GM12878 (cell line): ENCODE results near the gene HSPE1. TPM values are rescaled to one million over a fixed set of nuclear protein-coding genes. Genes with fewer than 3 reads are reported as not detected.

Experiments
- ATAC-seq: fragments of 200-7000 bp; cut with Tn5 transposase; 3 replicates; pipeline ENCODE4 v1.9.1; 2020; ENCODE audit warnings: mild to moderate bottlenecking, moderate library complexity
- BruUV-seq: library from RNA; stranded (reverse); fragments of 400-500 nt; replicated peaks from 2 replicates; lab custom pipeline; 2021; lab: Mats Ljungman, UMichigan
- CTCF ChIA-PET: fragments of 300-600 bp; sonication (Branson Sonifier 250); formaldehyde crosslinking; extraction: SDS; loops from one replicate; lab custom pipeline; 2021; ENCODE audit warnings: inconsistent platforms; lab: Yijun Ruan, JAX
- POLR2A ChIA-PET: fragments of 350-600 bp; formaldehyde crosslinking; extraction: SDS; loops from one replicate; lab custom pipeline; 2021; ENCODE audit warnings: inconsistent platforms; lab: Charles Lee
- RAD21 ChIA-PET: fragments of 300-600 bp; sonication (Branson Sonifier 250); formaldehyde crosslinking; loops from one replicate; lab custom pipeline; 2023; ENCODE audit warnings: antibody characterized with exemption; ENCODE audit not compliant: unreplicated experiment; lab: Charles Lee
- SMC1A ChIA-PET: fragments of 300-600 bp; sonication (Branson Sonifier 250); formaldehyde crosslinking; loops from one replicate; lab custom pipeline; 2023; ENCODE audit not compliant: unreplicated experiment, uncharacterized antibody; lab: Charles Lee
- DNase-seq: peaks from one replicate; pipeline ENCODE4 v3.0.0-alpha.2; 2011; ENCODE audit warnings: low read depth, low spot score
- FAIRE-seq: peaks from 3 replicates; lab custom pipeline; 2011; peaks lifted over from hg19 to GRCh38; lab: Jason Lieb, UNC
- H2AFZ ChIP-seq: 2 replicates; pipeline ENCODE4 v1.6.0; 2011; ENCODE audit warnings: low read depth, low read length, control low read depth; ENCODE audit not compliant: control insufficient read depth
- H3K27ac ChIP-seq: 2 replicates; pipeline ENCODE4 v1.5.1; 2011; ENCODE audit warnings: control low read depth; ENCODE audit not compliant: control insufficient read depth, insufficient read depth
- H3K27me3 ChIP-seq, 2 experiments: replicated peaks in 1 of 2; 2 replicates each; pipeline versions ENCODE4 v1.6.0 to v1.6.1; 2011; ENCODE audit warnings: low read length in 1 of 2; ENCODE audit not compliant: control insufficient read depth in 2 of 2, insufficient read depth in 2 of 2
- H3K36me3 ChIP-seq, 2 experiments: 2 replicates each; pipeline ENCODE4 v1.5.1; 2011; ENCODE audit warnings: low read length in 1 of 2; ENCODE audit not compliant: control insufficient read depth in 2 of 2, insufficient read depth in 2 of 2
- H3K4me1 ChIP-seq: 2 replicates; pipeline ENCODE4 v1.6.1; 2011; ENCODE audit warnings: mild to moderate bottlenecking, low read length, moderate library complexity, mixed read lengths; ENCODE audit not compliant: control insufficient read depth, insufficient read depth
- H3K4me2 ChIP-seq: 2 replicates; pipeline ENCODE4 v1.6.0; 2011; ENCODE audit warnings: control low read depth; ENCODE audit not compliant: control insufficient read depth, insufficient read depth
- H3K4me3 ChIP-seq: fragments of 200-600 bp; sonication (generic); 2 replicates; pipeline ENCODE4 v1.5.1; 2016
- H3K79me2 ChIP-seq: 2 replicates; pipeline ENCODE4 v1.6.0; 2011; ENCODE audit warnings: low read length; ENCODE audit not compliant: control insufficient read depth, insufficient read depth
- H3K9ac ChIP-seq: 2 replicates; pipeline ENCODE4 v1.8.0; 2011; ENCODE audit warnings: low read length, control low read depth, mixed read lengths; ENCODE audit not compliant: control insufficient read depth, insufficient read depth
- H3K9me3 ChIP-seq: replicated peaks from 3 replicates; pipeline ENCODE4 v1.5.1; 2011; ENCODE audit warnings: mild to moderate bottlenecking, low read length; ENCODE audit not compliant: control insufficient read depth, insufficient read depth
- H4K20me1 ChIP-seq: 2 replicates; pipeline ENCODE4 v1.6.0; 2011; ENCODE audit not compliant: control insufficient read depth, insufficient read depth
- SIN3A ChIP-seq: IDR thresholded peaks from 2 replicates; pipeline ENCODE4 v1.6.1; 2012; ENCODE audit warnings: low read depth, low read length, improper control_type of control experiment
- ZNF24 ChIP-seq: fragments of 450-650 bp; IDR thresholded peaks from 2 replicates; pipeline ENCODE4 v1.6.1; 2017; ENCODE audit warnings: antibody characterized with exemption, mild to moderate bottlenecking
- WGBS: methylation state at CpG from one replicate; pipeline ENCODE4 v1.1.6; 2016; ENCODE audit warnings: low lambda C conversion rate; ENCODE audit not compliant: insufficient replicate concordance, insufficient coverage; ENCODE audit errors: missing lambda C conversion rate; 5-methylcytosine and 5-hydroxymethylcytosine counted together
- in situ Hi-C: fragments of 300-500 bp; cut with MboI; formaldehyde crosslinking; loops from 9 replicates; pipeline ENCODE4 v1.14.3; 2018; ENCODE audit warnings: mixed read lengths
- intact Hi-C: fragments of 100-400 bp; cut with micrococcal nuclease; formaldehyde crosslinking; loops from one replicate; pipeline ENCODE4 v1.14.2; 2022; ENCODE audit not compliant: unreplicated experiment
- polyA plus RNA-seq, 11 experiments: library from polyadenylated mRNA; depleted of rRNA in 4 of 11; unstranded in 6 of 11; stranded (reverse) in 5 of 11; fragments of >200 nt; fragmentation: Nextera tagmentation in 4 of 11; fragmentation: Illumina TruSeq in 1 of 11; extraction: Ambion mirVana in 4 of 11; extraction: Trizol in 1 of 11; gene quantifications; 1 replicate in 1 of 11; 2 replicates in 10 of 11; pipeline versions ENCODE4 v1.2.1 to v1.2.3, GENCODE V29; 2011 to 2016; ENCODE audit warnings: inconsistent platforms in 2 of 11, missing spikeins in 2 of 11, low read depth in 1 of 11
- total RNA-seq, 4 experiments: library from RNA; depleted of rRNA in 3 of 4; stranded (reverse); fragments of >200 nt in 3 of 4; fragmentation: Illumina TruSeq in 1 of 4; extraction: Trizol in 1 of 4; gene quantifications; 2 replicates each; pipeline versions ENCODE4 v1.2.1 to v1.2.3, GENCODE V29; 2013 to 2021
- TF ChIP-seq, protein P1 (sequence below): fragments of 450-650 bp; IDR thresholded peaks from 2 replicates; pipeline ENCODE4 v1.6.1; 2017; ENCODE audit warnings: mild to moderate bottlenecking, moderate library complexity
- TF ChIP-seq, protein P2 (sequence below): fragments of 450-650 bp; IDR thresholded peaks from 2 replicates; pipeline ENCODE4 v1.6.1; 2017; ENCODE audit warnings: low read depth, mild to moderate bottlenecking, moderate library complexity

The HSPE1 gene
- total and polyA plus RNA-seq, 10 of the 15 experiments (the other 5 are each of a cell fraction or from before 2014, with no cell fraction given) = 180 to 1,096 (median 505) TPM

DNA sequence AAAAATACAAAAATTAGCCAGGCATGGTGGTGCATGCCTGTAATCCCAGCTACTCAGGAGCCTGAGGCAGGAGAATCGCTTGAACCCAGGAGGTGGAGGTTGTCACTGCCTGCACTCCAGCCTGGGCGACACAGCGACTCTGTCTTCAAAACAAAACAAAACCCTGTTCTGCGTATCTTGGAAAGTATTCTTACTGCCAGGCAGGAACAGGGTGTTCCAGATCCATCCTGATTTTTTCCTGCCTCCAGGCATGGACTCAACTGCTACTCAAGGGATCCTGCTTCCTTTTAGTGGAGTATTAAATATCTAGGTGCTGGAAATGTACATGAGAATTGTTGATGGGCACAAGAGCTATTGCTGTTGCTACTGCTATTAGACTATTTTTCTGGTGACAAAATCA is 12.8 kb upstream of the HSPE1 start:
- POLR2A ChIA-PET = no interaction called here
- intact Hi-C loops (no loop called here), in situ Hi-C loops (no loop called here)
- Histone ChIP-seq H3K79me2 (peaks cover 9% of the 10 kb centered on the region), H3K4me2 (no peak overlapping the region), H3K4me1 (no peaks in the 10 kb centered on the region), H3K27me3 (no peaks in the 10 kb centered on the region), H3K9me3 (peaks cover 8% of the 10 kb centered on the region; the same call in 2 of the 3 replicates), H3K36me3 (peaks cover 9 to 43% of the 10 kb centered on the region in 2 experiments), H3K4me3 (no peak overlapping the region), H4K20me1 (no peaks in the 10 kb centered on the region), H2AFZ (no peak overlapping the region), H3K27ac (no peak overlapping the region), H3K9ac (no peak overlapping the region)
- WGBS = 100% methylated on average over 4 of the region's 4 CpGs
- no peak for ATAC-seq
- SMC1A ChIA-PET = interaction anchor here (1.4 kb wide), 1 partner anchor 9 kb away, joined by 5 read pairs; no protein-coding TSS in a partner anchor
- BruUV-seq = no TSS peak
- CTCF ChIA-PET = no interaction called here
- RAD21 ChIA-PET = no interaction called here
- no peak for DNase-seq
- FAIRE-seq = no peak
- TF ChIP-seq, protein P1, sequence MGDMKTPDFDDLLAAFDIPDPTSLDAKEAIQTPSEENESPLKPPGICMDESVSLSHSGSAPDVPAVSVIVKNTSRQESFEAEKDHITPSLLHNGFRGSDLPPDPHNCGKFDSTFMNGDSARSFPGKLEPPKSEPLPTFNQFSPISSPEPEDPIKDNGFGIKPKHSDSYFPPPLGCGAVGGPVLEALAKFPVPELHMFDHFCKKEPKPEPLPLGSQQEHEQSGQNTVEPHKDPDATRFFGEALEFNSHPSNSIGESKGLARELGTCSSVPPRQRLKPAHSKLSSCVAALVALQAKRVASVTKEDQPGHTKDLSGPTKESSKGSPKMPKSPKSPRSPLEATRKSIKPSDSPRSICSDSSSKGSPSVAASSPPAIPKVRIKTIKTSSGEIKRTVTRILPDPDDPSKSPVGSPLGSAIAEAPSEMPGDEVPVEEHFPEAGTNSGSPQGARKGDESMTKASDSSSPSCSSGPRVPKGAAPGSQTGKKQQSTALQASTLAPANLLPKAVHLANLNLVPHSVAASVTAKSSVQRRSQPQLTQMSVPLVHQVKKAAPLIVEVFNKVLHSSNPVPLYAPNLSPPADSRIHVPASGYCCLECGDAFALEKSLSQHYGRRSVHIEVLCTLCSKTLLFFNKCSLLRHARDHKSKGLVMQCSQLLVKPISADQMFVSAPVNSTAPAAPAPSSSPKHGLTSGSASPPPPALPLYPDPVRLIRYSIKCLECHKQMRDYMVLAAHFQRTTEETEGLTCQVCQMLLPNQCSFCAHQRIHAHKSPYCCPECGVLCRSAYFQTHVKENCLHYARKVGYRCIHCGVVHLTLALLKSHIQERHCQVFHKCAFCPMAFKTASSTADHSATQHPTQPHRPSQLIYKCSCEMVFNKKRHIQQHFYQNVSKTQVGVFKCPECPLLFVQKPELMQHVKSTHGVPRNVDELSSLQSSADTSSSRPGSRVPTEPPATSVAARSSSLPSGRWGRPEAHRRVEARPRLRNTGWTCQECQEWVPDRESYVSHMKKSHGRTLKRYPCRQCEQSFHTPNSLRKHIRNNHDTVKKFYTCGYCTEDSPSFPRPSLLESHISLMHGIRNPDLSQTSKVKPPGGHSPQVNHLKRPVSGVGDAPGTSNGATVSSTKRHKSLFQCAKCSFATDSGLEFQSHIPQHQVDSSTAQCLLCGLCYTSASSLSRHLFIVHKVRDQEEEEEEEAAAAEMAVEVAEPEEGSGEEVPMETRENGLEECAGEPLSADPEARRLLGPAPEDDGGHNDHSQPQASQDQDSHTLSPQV = no peak
- no peak for TF ChIP-seq SIN3A
- no peak for TF ChIP-seq ZNF24
- TF ChIP-seq, protein P2, sequence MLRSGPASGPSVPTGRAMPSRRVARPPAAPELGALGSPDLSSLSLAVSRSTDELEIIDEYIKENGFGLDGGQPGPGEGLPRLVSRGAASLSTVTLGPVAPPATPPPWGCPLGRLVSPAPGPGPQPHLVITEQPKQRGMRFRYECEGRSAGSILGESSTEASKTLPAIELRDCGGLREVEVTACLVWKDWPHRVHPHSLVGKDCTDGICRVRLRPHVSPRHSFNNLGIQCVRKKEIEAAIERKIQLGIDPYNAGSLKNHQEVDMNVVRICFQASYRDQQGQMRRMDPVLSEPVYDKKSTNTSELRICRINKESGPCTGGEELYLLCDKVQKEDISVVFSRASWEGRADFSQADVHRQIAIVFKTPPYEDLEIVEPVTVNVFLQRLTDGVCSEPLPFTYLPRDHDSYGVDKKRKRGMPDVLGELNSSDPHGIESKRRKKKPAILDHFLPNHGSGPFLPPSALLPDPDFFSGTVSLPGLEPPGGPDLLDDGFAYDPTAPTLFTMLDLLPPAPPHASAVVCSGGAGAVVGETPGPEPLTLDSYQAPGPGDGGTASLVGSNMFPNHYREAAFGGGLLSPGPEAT = no peak
